DMS53 (cell line): Measurements from ENCODE around the gene WDR81.
"Not testable (repeated sequence)": the region's sequence is repeated elsewhere in the genome, so short reads cannot be mapped to it uniquely, and the experiment has no call there.

Experiments used
- DNase-seq: peaks from one replicate; lab custom pipeline; 2025; lab: John Stamatoyannopoulos, UW

The WDR81 gene

DNA sequence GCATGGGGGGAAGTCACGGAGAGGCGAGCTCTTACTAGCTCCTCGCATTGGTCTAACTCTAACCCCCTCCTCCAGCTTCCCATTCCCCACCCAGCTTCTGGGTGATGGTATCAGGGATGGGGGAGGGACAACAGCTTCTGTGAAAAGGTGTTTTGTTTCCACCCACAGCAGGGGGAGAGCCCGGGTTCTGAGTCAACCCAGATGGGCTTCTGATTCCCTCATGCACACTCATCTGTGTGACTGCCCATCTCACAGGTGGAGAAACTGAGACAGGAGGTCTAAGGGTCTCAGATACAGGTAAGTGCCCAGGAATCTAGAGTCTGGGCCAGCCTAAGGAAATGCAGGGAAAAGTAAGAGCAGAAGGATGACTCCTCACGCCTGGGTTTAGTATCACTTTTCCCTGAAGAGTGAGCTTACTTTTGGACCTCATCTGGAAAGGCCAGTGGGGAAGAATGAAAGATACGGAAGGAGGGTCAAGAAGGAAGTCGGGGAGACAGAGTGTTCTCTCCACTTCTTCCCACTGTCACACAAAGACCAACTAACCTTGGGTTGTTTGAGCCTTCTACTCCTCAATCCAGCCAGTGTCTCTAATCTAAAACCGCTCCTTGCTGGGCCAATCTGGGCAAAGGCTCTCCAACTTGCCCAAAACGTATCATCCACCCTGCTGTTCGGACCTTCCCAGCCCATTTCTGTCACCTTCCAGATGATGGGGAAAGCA, 11.2 kb upstream of the WDR81 start:
- DNase-seq, result no peak

DNA sequence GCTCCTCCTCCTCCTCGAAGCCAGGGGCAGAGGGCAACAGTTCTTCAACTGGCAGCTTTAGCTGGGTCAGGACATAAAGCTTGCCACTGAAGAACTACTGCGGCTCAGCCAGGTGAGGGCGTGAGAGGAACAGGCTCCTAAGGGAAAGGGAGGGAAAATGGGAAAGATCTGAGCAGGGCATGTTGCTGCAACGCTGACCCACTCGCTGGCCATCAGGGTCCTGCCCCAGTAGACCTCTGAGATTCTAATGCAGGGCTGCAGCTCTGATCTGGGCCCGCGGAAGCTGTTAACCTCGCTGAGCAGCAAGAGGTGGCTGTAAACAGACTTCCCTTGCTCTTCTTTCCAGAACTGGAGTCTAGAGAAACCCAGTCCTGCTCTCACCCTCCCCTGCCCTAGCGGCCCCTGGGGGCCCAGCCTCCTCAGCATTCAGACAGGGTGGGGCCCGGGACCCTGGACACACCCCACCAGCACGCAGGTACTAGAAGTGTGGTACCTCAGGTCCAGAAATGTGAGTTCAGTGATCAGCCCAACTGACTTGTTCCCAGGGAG, 10.6 kb upstream of the WDR81 start:
- peak; percentile 62 for DNase-seq

DNA sequence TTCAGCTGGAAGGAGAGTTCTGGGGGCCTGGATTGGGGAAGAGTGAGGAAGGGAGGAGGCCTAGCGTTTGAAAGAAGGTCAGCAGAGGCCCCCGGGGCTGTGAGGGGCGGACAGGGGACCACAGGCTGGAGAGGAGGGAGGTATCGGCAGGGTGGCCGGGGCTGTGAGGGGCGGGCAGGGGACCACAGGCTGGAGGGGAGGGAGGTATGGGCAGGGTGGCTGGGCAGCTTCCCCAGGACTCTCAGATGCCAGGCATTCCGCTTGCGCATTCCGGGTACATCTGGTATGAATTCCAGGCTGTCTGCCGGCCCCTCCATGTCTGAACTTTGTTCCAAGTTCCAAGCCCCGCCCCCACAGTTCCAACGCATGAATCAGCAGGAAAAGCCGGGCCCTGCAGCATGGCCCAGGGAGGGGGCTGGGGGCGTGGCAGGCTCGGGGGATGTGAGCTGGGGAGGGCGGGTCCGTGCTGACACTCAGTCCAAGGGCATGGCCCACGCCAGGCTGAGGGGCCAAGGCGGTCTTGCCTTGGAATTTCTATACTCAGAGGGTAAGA, 10.0 kb upstream of the WDR81 start:
- DNase-seq, result peak; percentile 89

DNA sequence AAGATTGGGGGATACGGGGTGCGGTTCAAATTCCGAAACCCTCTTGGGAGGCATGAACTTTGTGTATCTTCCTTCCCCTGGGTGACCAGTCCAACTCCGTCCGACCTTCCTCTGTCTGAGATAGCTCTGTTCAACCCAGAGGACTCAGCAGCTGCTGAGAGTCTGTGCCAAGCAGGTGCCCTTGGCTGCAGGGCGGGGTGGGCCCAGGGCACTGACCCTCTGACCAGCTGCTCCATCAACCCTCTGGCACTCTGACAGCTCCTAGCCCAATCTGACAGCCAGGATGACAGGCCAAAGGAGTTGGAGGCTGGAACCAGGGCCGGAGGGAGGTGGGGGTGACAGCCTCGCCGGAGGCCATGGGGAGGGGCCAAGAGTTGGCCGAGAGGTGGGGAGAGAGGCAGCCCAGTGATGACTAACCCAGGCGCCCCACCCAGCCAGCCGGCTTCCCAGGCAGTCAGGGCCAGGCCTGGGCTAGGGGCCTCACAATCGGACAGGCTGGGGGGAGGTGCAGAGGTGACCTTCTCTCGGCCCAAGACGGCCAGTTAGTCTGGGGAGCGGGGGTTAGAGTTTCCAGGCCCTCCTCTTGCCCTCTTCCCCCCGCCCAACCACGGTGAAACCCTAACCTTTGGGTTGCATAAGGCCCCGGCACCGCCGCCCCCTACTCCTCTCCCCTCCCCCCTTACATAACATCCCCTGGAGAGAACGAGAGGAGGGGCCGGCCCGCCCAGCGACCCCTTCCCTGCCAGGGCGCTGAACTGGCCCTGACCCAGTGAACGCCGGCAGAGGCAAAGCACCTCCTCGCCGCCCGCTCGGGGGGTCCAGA, 9.3 kb upstream of the WDR81 start:
- DNase-seq, result peak; percentile 82

DNA sequence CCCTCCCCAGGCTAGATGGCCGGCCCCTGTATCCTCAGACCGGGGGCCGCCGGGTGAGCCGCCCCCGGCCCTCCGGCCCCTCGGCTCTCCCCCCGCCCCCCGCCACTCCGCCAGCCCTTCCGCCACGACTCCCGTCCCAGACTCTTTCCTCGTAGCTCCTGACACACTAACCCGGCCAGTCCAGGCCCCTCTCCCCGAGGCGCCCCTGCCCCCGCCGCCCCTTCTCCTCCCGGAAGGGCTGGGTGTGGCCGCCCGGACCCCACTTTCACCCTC, 8.8 kb upstream of the WDR81 start:
- DNase-seq, result no peak

DNA sequence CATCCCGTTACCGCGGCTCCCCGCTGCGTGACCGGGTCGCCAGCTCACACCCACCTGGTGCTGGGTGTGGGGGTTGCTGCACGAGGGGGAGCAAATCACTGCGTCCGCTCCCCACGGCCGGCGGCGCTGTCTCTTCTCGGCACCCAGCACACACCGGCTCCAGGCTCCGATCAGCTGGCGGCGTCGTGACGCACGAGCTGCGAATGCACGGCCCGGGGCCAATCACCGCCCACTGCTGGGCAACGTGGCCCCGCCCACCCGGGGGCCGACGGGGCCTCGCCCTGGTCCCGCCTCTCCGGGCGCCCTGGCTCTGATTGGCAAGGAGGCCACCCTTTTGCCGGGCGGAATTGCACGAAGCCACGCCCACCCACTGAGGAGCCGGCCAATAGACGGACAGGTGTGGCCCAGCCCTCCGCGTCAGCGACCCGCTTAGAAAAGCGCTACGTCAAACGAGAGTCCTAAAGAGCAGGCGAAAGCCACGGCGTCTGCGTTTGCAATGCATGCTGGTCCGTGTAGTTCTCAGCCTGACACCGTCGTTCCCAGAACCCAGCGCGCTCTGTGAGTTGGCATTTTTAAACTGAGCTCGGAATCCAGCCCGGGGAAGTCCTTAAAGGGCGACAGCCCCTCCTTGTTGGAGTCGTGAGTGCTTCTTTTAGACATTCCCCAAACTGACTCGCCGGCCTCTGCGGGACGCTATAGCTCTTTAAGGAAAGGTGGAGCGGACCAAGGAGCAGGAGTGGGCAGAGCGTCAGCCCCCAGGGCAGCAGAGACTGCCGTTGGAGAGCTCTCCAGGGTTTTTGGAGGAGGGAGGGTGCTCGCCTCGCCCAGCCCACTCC, 8.2 kb upstream of the WDR81 start:
- peak; percentile 99 for DNase-seq

DNA sequence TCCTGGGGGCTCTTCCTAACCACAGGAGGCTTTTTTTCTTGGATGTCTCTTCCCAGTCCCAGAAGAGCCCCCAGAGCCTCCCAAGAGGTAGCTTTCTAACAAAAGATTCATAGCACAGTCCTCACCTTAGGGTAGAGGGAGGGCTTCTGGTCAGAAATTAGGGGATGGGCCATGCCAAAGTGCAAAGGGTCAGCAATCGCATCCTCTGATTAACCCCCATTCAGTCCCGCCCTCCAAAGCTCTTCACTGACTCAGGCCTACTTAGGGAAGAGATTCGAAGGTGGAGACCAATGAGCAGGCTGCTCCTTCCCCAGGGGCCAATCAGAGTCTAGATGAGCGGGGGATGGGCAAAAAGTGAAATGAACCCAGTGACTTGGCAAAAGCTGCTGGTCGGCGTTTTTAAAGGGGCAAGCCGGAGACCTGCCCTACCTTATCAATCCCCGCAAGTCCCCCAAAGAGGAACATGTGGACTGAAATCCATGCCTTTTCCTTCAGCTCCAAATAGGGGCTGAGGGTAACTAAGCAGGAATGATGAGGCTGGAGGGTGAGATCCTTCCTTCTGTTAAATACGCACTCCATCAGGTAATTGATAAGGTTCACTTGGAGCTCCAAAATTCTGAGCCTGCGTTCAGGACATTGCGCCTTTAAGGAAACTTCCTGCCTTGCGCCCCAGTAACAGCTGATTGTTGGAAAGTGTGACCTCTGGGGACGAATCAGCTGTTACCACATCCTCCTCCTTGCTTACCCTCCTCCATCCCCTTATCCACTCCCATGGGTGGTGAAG, 7.4 kb upstream of the WDR81 start:
- DNase-seq, result peak; percentile 97

DNA sequence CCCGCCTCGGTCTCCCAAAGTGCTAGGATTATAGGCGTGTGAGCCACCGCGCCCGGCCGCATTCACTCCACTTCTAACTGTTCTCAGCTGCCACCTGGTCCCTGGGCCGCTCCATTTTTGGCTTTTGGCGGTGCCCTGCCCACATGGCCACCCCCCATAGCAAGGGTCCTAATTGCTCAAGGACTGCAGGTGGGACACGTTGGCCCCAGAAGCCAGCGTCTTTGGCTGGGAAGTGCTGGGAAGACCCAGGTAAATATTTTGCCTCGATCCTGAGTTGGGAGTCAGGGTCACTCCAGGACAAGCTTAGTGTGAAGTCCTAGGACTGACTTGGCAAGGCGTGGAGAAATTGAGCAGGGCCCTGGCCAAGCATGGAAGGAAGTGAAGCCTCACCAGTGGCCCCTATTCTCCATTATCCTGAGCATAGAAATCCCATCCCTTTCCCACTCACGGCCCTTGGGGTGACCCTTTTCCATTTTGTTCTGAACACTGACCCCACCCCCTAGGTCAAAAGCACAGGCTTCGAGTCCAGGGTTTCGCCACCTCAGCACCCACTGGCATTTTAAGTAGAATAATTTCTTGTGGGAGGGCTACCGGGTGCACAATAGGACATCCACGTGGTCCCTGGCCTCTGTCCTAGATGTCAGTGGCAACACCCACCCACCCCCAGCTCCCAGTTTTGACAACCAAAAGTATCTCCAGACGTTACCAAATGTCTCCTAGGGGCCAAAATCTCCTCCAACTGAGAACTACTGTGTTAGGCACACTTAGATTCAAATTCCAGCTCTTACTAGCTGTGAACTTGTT, 5.9 kb upstream of the WDR81 start:
- no peak for DNase-seq

DNA sequence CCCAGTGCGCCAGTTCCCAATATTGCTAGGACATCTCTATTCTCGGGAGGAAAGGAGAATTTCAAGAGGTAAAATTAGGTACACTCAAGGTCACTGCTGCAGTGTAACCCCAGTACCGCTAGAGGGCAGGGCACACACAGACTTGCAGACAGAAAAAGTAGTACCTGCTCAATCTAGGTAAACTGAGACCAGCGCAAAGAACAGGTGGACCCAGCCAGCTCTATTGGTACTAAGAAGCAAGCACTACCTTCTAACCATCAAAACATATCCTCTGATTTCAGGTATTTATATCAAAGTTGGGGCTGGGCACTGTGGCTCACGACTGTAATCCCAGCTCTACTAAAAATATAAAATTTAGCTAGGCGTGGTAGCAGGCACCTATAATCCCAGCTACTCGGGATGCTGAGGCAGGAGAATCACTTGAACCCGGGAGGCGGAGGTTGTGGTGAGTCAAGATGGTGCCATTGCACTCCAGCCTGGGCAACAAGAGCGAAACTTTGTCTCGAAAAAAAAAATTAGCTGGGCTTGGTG, 3.6 kb upstream of the WDR81 start:
- DNase-seq, result peak; percentile 71

DNA sequence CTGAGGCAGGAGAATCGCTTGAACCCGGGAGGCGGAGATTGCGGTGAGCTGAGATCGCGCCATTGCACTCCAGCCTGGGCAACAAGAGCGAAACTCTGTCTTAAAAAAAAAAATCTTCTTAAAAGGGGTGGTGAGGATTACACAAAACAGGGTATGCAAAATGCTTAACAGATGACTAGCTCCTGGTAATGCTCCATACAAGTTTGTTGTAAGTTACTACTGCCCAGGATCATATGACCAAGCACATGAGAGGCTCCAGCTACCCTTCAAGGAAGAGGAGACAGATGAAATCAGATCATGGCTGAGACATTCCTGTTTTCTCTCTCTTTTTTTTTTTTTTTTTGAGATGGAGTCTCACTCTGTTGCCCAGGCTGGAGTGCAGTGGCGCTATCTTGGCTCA, 2.5 kb upstream of the WDR81 start:
- DNase-seq, result not testable (repeated sequence)

DNA sequence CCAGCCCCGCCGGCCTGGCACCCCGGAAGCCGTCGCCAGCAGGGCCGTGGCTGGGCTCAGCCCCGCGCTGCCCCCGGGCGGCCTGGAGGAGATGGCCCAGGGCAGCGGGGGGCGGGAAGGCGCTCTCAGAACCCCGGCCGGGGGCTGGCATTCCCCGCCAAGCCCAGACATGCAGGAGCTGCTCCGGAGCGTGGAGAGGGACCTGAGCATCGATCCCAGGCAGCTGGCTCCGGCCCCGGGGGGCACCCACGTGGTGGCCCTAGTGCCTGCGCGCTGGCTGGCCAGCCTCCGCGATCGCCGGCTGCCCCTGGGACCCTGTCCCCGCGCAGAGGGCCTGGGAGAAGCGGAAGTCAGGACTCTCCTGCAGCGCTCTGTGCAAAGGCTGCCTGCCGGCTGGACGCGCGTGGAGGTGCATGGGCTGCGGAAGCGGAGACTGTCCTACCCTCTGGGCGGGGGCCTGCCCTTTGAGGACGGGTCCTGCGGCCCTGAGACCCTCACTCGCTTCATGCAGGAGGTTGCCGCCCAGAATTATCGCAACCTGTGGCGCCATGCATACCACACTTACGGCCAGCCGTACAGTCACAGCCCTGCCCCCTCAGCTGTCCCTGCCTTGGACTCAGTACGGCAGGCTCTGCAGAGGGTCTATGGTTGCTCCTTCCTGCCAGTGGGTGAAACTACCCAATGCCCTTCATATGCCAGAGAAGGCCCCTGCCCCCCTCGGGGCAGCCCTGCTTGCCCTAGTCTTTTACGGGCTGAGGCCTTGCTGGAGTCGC, 551 bp downstream of the WDR81 start:
- peak; percentile 59 for DNase-seq

DNA sequence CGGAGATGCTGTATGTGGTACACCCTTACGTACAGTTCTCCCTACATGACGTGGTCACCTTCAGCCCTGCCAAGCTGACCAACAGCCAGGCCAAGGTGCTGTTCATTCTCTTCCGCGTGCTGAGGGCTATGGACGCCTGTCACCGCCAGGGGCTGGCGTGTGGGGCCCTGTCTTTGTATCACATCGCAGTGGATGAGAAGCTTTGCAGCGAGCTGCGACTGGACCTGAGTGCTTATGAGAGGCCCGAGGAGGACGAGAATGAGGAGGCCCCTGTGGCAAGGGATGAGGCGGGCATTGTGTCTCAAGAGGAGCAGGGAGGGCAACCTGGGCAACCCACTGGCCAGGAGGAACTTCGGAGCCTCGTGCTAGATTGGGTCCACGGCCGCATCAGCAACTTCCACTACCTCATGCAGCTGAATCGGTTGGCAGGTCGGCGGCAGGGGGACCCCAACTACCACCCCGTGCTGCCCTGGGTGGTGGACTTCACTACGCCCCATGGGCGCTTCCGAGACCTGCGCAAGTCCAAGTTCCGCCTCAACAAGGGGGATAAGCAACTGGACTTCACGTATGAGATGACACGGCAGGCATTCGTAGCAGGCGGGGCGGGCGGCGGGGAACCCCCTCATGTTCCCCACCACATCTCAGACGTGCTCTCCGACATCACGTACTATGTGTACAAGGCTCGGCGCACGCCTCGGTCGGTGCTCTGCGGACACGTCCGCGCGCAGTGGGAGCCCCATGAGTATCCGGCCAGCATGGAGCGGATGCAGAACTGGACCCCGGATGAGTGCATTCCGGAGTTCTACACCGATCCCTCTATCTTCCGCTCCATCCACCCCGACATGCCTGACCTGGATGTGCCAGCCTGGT, 1.4 kb downstream of the WDR81 start:
- DNase-seq, result no peak

DNA sequence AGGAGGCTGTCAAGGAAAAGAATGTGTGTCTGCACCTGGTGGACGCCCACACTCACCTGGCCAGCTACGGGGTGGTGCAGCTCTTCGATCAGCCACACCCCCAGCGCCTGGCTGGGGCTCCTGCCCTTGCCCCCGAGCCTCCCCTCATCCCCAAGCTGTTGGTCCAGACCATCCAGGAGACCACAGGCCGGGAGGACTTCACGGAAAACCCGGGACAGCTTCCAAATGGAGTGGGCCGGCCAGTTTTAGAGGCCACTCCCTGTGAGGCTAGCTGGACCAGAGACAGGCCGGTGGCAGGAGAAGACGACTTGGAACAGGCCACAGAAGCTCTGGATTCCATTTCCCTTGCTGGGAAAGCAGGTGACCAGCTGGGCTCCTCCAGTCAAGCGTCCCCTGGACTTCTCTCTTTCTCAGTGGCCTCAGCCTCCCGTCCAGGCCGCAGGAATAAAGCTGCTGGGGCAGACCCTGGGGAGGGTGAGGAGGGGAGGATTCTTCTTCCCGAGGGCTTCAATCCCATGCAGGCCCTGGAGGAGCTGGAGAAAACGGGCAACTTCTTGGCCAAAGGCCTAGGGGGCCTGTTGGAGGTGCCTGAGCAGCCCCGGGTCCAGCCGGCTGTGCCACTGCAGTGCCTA, 2.2 kb downstream of the WDR81 start:
- no peak for DNase-seq

DNA sequence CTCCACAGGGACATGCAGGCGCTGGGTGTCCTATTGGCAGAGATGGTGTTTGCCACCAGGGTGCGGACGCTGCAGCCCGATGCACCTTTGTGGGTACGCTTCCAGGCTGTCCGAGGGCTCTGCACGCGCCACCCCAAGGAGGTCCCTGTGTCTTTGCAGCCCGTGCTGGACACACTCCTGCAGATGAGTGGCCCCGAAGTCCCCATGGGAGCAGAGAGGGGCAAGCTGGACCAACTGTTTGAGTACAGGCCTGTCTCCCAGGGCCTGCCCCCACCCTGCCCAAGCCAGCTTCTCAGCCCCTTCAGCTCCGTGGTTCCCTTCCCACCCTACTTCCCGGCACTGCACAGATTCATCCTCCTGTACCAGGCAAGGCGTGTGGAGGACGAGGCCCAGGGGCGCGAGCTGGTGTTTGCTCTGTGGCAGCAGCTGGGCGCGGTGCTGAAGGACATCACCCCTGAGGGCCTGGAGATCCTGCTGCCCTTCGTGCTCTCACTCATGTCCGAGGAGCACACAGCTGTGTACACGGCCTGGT, 2.8 kb downstream of the WDR81 start:
- DNase-seq, result no peak

DNA sequence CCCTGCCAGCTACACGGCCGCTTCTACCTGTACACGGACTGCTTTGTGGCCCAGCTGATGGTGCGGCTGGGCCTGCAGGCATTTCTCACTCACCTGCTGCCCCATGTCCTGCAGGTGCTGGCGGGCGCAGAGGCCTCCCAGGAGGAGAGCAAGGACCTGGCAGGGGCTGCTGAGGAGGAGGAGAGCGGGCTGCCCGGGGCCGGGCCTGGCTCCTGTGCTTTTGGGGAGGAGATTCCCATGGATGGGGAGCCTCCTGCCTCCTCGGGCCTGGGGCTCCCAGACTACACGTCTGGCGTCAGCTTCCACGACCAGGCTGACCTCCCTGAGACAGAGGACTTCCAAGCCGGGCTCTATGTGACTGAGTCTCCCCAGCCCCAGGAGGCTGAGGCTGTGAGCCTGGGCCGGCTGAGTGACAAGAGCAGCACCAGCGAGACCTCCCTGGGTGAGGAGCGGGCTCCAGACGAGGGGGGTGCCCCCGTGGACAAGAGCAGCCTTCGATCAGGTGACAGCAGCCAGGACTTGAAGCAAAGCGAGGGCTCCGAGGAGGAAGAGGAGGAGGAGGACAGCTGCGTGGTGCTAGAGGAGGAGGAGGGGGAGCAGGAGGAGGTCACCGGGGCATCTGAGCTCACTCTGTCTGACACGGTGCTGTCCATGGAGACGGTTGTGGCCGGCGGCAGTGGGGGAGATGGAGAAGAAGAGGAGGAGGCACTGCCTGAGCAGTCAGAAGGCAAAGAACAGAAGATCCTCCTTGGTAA, 3.5 kb downstream of the WDR81 start:
- no peak for DNase-seq

DNA sequence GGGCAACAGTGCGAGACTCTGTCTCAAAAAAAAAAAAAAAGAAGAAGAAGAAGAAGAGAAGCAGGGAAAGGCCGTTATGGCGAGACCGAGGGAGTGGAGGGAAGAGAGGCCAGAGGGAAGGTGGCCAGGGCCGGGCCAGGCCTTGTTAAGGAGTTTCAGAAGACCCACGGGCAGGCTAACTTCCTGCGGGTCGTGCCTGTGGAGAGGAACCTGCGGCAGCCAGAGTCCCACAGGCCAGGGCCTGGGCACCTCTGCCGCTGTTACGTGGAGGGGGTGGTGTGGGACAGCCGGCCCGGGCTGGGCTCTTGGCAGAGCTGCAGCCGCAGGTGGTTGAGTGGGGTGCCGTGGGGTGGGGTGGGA, 5.4 kb downstream of the WDR81 start:
- DNase-seq, result no peak
